Measurements from ENCODE around the gene LRRC8D. TPM values are rescaled to one million over a fixed set of nuclear protein-coding genes. Genes with fewer than 3 reads are reported as not detected.

LRRC8D gene
- total RNA-seq, 1 donor from 2014 or later, result 36.0 TPM

- Mint-ChIP-seq H3K27me3 (no peaks in the 10 kb centered on the region), H3K36me3 (ENCODE audit: low read depth) (peaks cover 23% of the 10 kb centered on the region), H3K9me3 (no peaks in the 10 kb centered on the region), H3K27ac (no peak overlapping the region), H3K4me3 (no peak overlapping the region), H3K4me1 (peaks cover 33% of the 10 kb centered on the region)
- DNase-seq (no peak), ATAC-seq (ENCODE audit: low read depth) (no peak)
- TF ChIP-seq CTCF (IDR thresholded peaks at IDR 0.05), result no peak
- ChIA-PET CTCF (no interaction called here), POLR2A (no interaction called here)
- intact Hi-C loops (cut with micrococcal nuclease), result no loop called here
These were observed 77.3 kb downstream of the LRRC8D start for GRCh38 chr1:89898150-89898549.

GRCh38 chr1:89898695-89899470 lies 78.1 kb downstream of the LRRC8D start:
- TF ChIP-seq CTCF (IDR thresholded peaks at IDR 0.05), result no peak
- Mint-ChIP-seq H3K27ac (no peak overlapping the region), H3K36me3 (ENCODE audit: low read depth) (peaks cover 23% of the 10 kb centered on the region), H3K4me1 (peaks cover 38% of the 10 kb centered on the region), H3K27me3 (no peaks in the 10 kb centered on the region), H3K9me3 (no peaks in the 10 kb centered on the region), H3K4me3 (no peak overlapping the region)
- ChIA-PET POLR2A (no interaction called here), CTCF (no interaction called here)
- DNase-seq, result no peak
- ATAC-seq (ENCODE audit: low read depth), result no peak
- intact Hi-C loops (cut with micrococcal nuclease), result no loop called here

GRCh38 chr1:89900323-89900722 lies 79.5 kb downstream of the LRRC8D start:
- ChIA-PET POLR2A (no interaction called here), CTCF (no interaction called here)
- no peak overlapping the region for H3K4me3 Mint-ChIP-seq
- peak overlapping the region; percentile 10 for H3K27ac Mint-ChIP-seq
- peaks cover 47% of the 10 kb centered on the region for H3K4me1 Mint-ChIP-seq
- intact Hi-C loops (cut with micrococcal nuclease), result no loop called here
- peaks cover 27% of the 10 kb centered on the region for H3K36me3 Mint-ChIP-seq (ENCODE audit: low read depth)
- DNase-seq (no peak), ATAC-seq (ENCODE audit: low read depth) (no peak)
- no peak for TF ChIP-seq CTCF (IDR thresholded peaks at IDR 0.05)
- no peaks in the 10 kb centered on the region for H3K27me3 Mint-ChIP-seq
- H3K9me3 Mint-ChIP-seq, result no peaks in the 10 kb centered on the region

GRCh38 chr1:89900791-89901708 lies 80.2 kb downstream of the LRRC8D start:
- no peak for TF ChIP-seq CTCF (IDR thresholded peaks at IDR 0.05)
- H3K4me1 Mint-ChIP-seq, result peaks cover 52% of the 10 kb centered on the region
- intact Hi-C loops (cut with micrococcal nuclease), result no loop called here
- H3K9me3 Mint-ChIP-seq, result no peaks in the 10 kb centered on the region
- H3K4me3 Mint-ChIP-seq, result no peak overlapping the region
- DNase-seq (no peak), ATAC-seq (ENCODE audit: low read depth) (no peak)
- peaks cover 27% of the 10 kb centered on the region for H3K36me3 Mint-ChIP-seq (ENCODE audit: low read depth)
- no peaks in the 10 kb centered on the region for H3K27me3 Mint-ChIP-seq
- ChIA-PET POLR2A (no interaction called here), CTCF (no interaction called here)
- no peak overlapping the region for H3K27ac Mint-ChIP-seq

- peak overlapping the region; percentile 7 for H3K27ac Mint-ChIP-seq
- DNase-seq (no peak), ATAC-seq (ENCODE audit: low read depth) (no peak)
- TF ChIP-seq CTCF (IDR thresholded peaks at IDR 0.05), result no peak
- H3K4me3 Mint-ChIP-seq, result no peak overlapping the region
- ChIA-PET CTCF (no interaction called here), POLR2A (no interaction called here)
- peaks cover 61% of the 10 kb centered on the region for H3K4me1 Mint-ChIP-seq
- H3K27me3 Mint-ChIP-seq, result no peaks in the 10 kb centered on the region
- no peaks in the 10 kb centered on the region for H3K9me3 Mint-ChIP-seq
- intact Hi-C loops (cut with micrococcal nuclease), result no loop called here
- H3K36me3 Mint-ChIP-seq (ENCODE audit: low read depth), result peaks cover 24% of the 10 kb centered on the region
These were observed 81.3 kb downstream of the LRRC8D start for GRCh38 chr1:89901957-89902669.

All from activated B cell treated with CpG ODN at 0.5 μM for 24 hours (primary cell).